HepG2 (cell line): ENCODE measurements around the gene LENG1. TPM values are rescaled to one million over a fixed set of nuclear protein-coding genes. Genes with fewer than 3 reads are reported as not detected.
A peak's percentile ranks its signal among the peaks of the same experiment; 100 is the strongest.
"Not testable (repeated sequence)": the region's sequence is repeated elsewhere in the genome, so short reads cannot be mapped to it uniquely, and the experiment has no call there.

ENCODE experiments used
- ATAC-seq: fragments of 200-7000 bp; cut with Tn5 transposase; 3 replicates; pipeline ENCODE4 v1.9.1; 2020; ENCODE audit warnings: mild to moderate bottlenecking, moderate library complexity
- BruUV-seq: library from RNA; stranded (reverse); fragments of 400-500 nt; replicated peaks from 2 replicates; lab custom pipeline; 2021; lab: Mats Ljungman, UMichigan
- CTCF ChIA-PET: fragments of 300-600 bp; formaldehyde crosslinking; extraction: SDS; loops from one replicate; lab custom pipeline; 2021; ENCODE audit warnings: low total read pairs, inconsistent platforms, low intra/inter-chr PET ratio; lab: Yijun Ruan, JAX
- POLR2A ChIA-PET: fragments of 350-600 bp; sonication (Branson Sonifier 250); formaldehyde crosslinking; loops from one replicate; lab custom pipeline; 2020; ENCODE audit warnings: antibody characterized with exemption, inconsistent platforms; lab: Yijun Ruan, JAX
- DNase-seq: peaks from one replicate; pipeline ENCODE4 v3.0.0-alpha.2; 2015; ENCODE audit warnings: low spot score
- FAIRE-seq: peaks from 3 replicates; lab custom pipeline; 2011; peaks lifted over from hg19 to GRCh38; lab: Jason Lieb, UNC
- H2AFZ ChIP-seq: one replicate; pipeline ENCODE4 v1.6.1; 2011; ENCODE audit warnings: low read length, inconsistent platforms
- H3K27ac ChIP-seq: fragments of 300-600 bp; 3 replicates; pipeline ENCODE4 v1.8.0; 2011; ENCODE audit warnings: mixed run types, mild to moderate bottlenecking, mixed read lengths, low read length, inconsistent platforms; ENCODE audit not compliant: insufficient read depth; ENCODE audit errors: extremely low read length
- H3K27me3 ChIP-seq, 2 experiments: fragments of 200-600 bp in 1 of 2; 2 replicates in 1 of 2; 3 replicates in 1 of 2; pipeline versions ENCODE4 v1.6.0 to v1.8.0; 2011; ENCODE audit warnings: low read length in 2 of 2, mild to moderate bottlenecking in 2 of 2, moderate library complexity in 2 of 2, inconsistent platforms in 1 of 2; ENCODE audit not compliant: insufficient read depth in 2 of 2, control insufficient read depth in 1 of 2
- H3K36me3 ChIP-seq, 2 experiments: fragments of 200-600 bp in 1 of 2; replicated peaks in 1 of 2; 2 replicates in 1 of 2; 3 replicates in 1 of 2; pipeline versions ENCODE4 v1.5.1 to v1.8.0; 2011; ENCODE audit warnings: low read length in 2 of 2, inconsistent platforms in 1 of 2; ENCODE audit not compliant: insufficient read depth in 2 of 2, control insufficient read depth in 1 of 2
- H3K4me1 ChIP-seq: 2 replicates; pipeline ENCODE4 v1.5.1; 2012; ENCODE audit warnings: low read length, inconsistent platforms; ENCODE audit not compliant: insufficient read depth
- H3K4me2 ChIP-seq: 2 replicates; pipeline ENCODE4 v1.6.0; 2011; ENCODE audit warnings: low read depth, low read length, inconsistent platforms
- H3K4me3 ChIP-seq, 3 experiments: fragments of 200-600 bp in 1 of 3; sonication (generic), shearing (Covaris generic) in 1 of 3; replicated peaks in 1 of 3; 2 replicates each; pipeline ENCODE4 v1.5.1; 2011 to 2016; ENCODE audit warnings: low read length in 3 of 3, inconsistent platforms in 2 of 3, low read depth in 2 of 3, mild to moderate bottlenecking in 2 of 3, control low read depth in 1 of 3, mixed read lengths in 1 of 3; ENCODE audit not compliant: insufficient read depth in 1 of 3
- H3K79me2 ChIP-seq: one replicate; pipeline ENCODE4 v1.6.1; 2011; ENCODE audit warnings: low read length, inconsistent platforms; ENCODE audit not compliant: insufficient read depth
- H3K9ac ChIP-seq: 2 replicates; pipeline ENCODE4 v1.6.0; 2011; ENCODE audit warnings: mild to moderate bottlenecking, low read depth, low read length, inconsistent platforms; ENCODE audit not compliant: insufficient read depth
- H3K9me3 ChIP-seq: 2 replicates; pipeline ENCODE4 v1.5.1; 2012; ENCODE audit warnings: mild to moderate bottlenecking, low read length
- H4K20me1 ChIP-seq: 2 replicates; pipeline ENCODE4 v1.6.0; 2011; ENCODE audit warnings: inconsistent platforms, mild to moderate bottlenecking, low read length, moderate library complexity; ENCODE audit not compliant: insufficient read depth
- AGO2 ChIP-seq: fragments of 200-400 bp; formaldehyde crosslinking; optimal IDR thresholded peaks from 2 replicates; pipeline ENCODE3; 2017; ENCODE audit warnings: mild to moderate bottlenecking, low read depth, low read length, moderate library complexity
- FOSL2 ChIP-seq: sonication (generic); formaldehyde crosslinking; IDR thresholded peaks from 2 replicates; pipeline ENCODE4 v1.4.0; 2020; ENCODE audit warnings: missing genetic modification reagents
- MXD4 ChIP-seq: IDR thresholded peaks from 2 replicates; pipeline ENCODE4 v1.6.1; 2016; ENCODE audit warnings: mild to moderate bottlenecking, missing biosample characterization, missing genetic modification reagents
- RBFOX2 ChIP-seq: fragments of 200-400 bp; formaldehyde crosslinking; IDR thresholded peaks from 2 replicates; pipeline ENCODE4 v1.6.1; 2017; ENCODE audit warnings: low read depth, mild to moderate bottlenecking, low read length
- ZC3H13 ChIP-seq: sonication (generic); formaldehyde crosslinking; IDR thresholded peaks from 2 replicates; pipeline ENCODE4 v1.8.1; 2023; ENCODE audit warnings: mild to moderate bottlenecking, missing genetic modification reagents, moderate library complexity
- ZNF747 ChIP-seq: sonication (generic); formaldehyde crosslinking; IDR thresholded peaks from 2 replicates; pipeline ENCODE4 v1.8.1; 2023; ENCODE audit warnings: missing genetic modification reagents, mild to moderate bottlenecking, borderline replicate concordance
- WGBS: methylation state at CpG from one replicate; pipeline ENCODE4 v1.1.6; 2017; ENCODE audit warnings: low lambda C conversion rate; 5-methylcytosine and 5-hydroxymethylcytosine counted together
- in situ Hi-C: cut with HindIII; loops from 2 replicates; pipeline ENCODE4 v1.10.0; 2017; ENCODE audit warnings: low pct_unique_long_range_greater_than_20kb; ENCODE audit not compliant: extremely low pct_ligation_motif_present
- intact Hi-C: fragments of 100-400 bp; cut with micrococcal nuclease; formaldehyde crosslinking; loops from one replicate; pipeline ENCODE4 v1.10.0; 2022; ENCODE audit not compliant: unreplicated experiment
- polyA plus RNA-seq, 8 experiments: library from polyadenylated mRNA; depleted of rRNA in 3 of 8; stranded (reverse) in 7 of 8; unstranded in 1 of 8; fragments of >200 nt; fragmentation: Illumina TruSeq in 4 of 8; extraction: Trizol in 4 of 8; gene quantifications; 2 replicates each; pipeline versions ENCODE4 v1.2.1 to v1.2.3, GENCODE V29; 2011 to 2016; ENCODE audit warnings: low read depth in 4 of 8, missing spikeins in 1 of 8, mixed read lengths in 1 of 8; ENCODE audit not compliant: insufficient read depth in 1 of 8
- total RNA-seq, 5 experiments: library from RNA; depleted of rRNA; stranded (reverse); fragments of >200 nt; fragmentation: Illumina TruSeq; extraction: Trizol; gene quantifications; 2 replicates each; pipeline ENCODE4 v1.2.3, GENCODE V29; 2016; ENCODE audit warnings: low read depth in 1 of 5

The LENG1 gene
- total and polyA plus RNA-seq, 2 of the 13 experiments (the other 11 are each of a cell fraction or from before 2014, with no cell fraction given), result 1.8 to 3.8 TPM

- in situ Hi-C loops, BruUV-seq: not testable (repeated sequence)
- 93% methylated on average over 22 of the region's 23 CpGs for WGBS
- peak; percentile 12; the same call in 1 of the 2 replicates for TF ChIP-seq ZC3H13 (CRISPR knock-in tag)
- peak; percentile 60 for TF ChIP-seq AGO2
- peak; percentile 5; the same call in 1 of the 2 replicates for TF ChIP-seq ZNF747
- peak; percentile 5; the same call in 1 of the 2 replicates for TF ChIP-seq RBFOX2
- TF ChIP-seq, all 625 proteins: peak for 4; not testable (repeated sequence) for 621
- peaks cover 20 to 58% of the 10 kb centered on the region in 2 experiments for H3K36me3 ChIP-seq
- H3K9me3 ChIP-seq, H3K27ac ChIP-seq, intact Hi-C loops, ATAC-seq, H3K4me3 ChIP-seq, CTCF ChIA-PET, H3K27me3 ChIP-seq, H3K9ac ChIP-seq, H2AFZ ChIP-seq, DNase-seq, H3K4me2 ChIP-seq, FAIRE-seq: not testable (repeated sequence)
- POLR2A ChIA-PET, result interaction anchor here (1.3 to 8.7 kb wide), 4 partner anchors 9 to 70 kb away, joined by 4 to 306 read pairs (median 96); partner anchors contain the start of genes MBOAT7, RPS9 and TSEN34
- peaks cover 96% of the 10 kb centered on the region for H3K4me1 ChIP-seq
- H4K20me1 ChIP-seq, result peaks cover 70% of the 10 kb centered on the region
- H3K79me2 ChIP-seq, result peaks cover 40% of the 10 kb centered on the region
Measured at GRCh38 chr19:54207193-54207592, 47.7 kb upstream of the LENG1 start.

GRCh38 chr19:54206831-54207177 is 47.3 kb upstream of the LENG1 start:
- peaks cover 20 to 62% of the 10 kb centered on the region in 2 experiments for H3K36me3 ChIP-seq

More at GRCh38 chr19:54206831-54207177, 47.3 kb upstream of the LENG1 start:
- Histone ChIP-seq H3K4me3 (no peak overlapping the region), H3K27me3 (no peaks in the 10 kb centered on the region), H3K79me2 (peaks cover 44% of the 10 kb centered on the region), H3K27ac (no peak overlapping the region), H4K20me1 (peaks cover 74% of the 10 kb centered on the region), H2AFZ (no peak overlapping the region), H3K9me3 (no peaks in the 10 kb centered on the region), H3K4me1 (peaks cover 100% of the 10 kb centered on the region), H3K4me2 (no peak overlapping the region), H3K9ac (no peak overlapping the region)
- intact Hi-C loops, result no loop called here
- no peak for FAIRE-seq
- no peak for DNase-seq
- CTCF ChIA-PET, result no interaction called here
- in situ Hi-C loops, result no loop called here
- 84% methylated on average over 10 of the region's 13 CpGs for WGBS
- no TSS peak for BruUV-seq
- POLR2A ChIA-PET, result interaction anchor here (8.7 kb wide), 1 partner anchor 16 kb away, joined by 306 read pairs; the partner anchor contains the start of genes MBOAT7 and TSEN34
- TF ChIP-seq MXD4 (no peak), FOSL2 (CRISPR knock-in tag) (no peak)
- ATAC-seq, result no peak
